Liver (tissue), 3 donors: Measurements from ENCODE around the gene TASOR2.

Source experiments
- HNF4G ChIP-seq: IDR thresholded peaks from 2 replicates; pipeline ENCODE4 v1.6.1; 2016; ENCODE audit warnings: antibody characterized with exemption
- REST ChIP-seq: IDR thresholded peaks from 2 replicates; pipeline ENCODE4 v1.6.1; 2016; ENCODE audit warnings: antibody characterized with exemption, mild to moderate bottlenecking
- RXRA ChIP-seq, 2 donors: IDR thresholded peaks; 2 replicates each; pipeline ENCODE4 v1.6.1; 2017 to 2018; ENCODE audit warnings: antibody characterized with exemption in 2 of 2, mild to moderate bottlenecking in 1 of 2
- SP1 ChIP-seq: IDR thresholded peaks from 2 replicates; pipeline ENCODE4 v1.6.1; 2018; ENCODE audit warnings: antibody characterized with exemption, mild to moderate bottlenecking
- TAF1 ChIP-seq: conservative IDR thresholded peaks from 2 replicates; pipeline ENCODE4 v1.6.1; 2016; ENCODE audit warnings: antibody characterized with exemption, mild to moderate bottlenecking
- YY1 ChIP-seq: IDR thresholded peaks from 2 replicates; pipeline ENCODE4 v1.6.1; 2016; ENCODE audit warnings: antibody characterized with exemption, mild to moderate bottlenecking
- TF ChIP-seq, protein P1 (sequence below): fragments of 150-350 bp; IDR thresholded peaks from 2 replicates; pipeline ENCODE4 v1.5.1; 2017; ENCODE audit warnings: improper control_type of control experiment, low read depth, low read length; ENCODE audit not compliant: missing input control
- TF ChIP-seq, protein P2 (sequence below): IDR thresholded peaks from 2 replicates; pipeline ENCODE4 v1.6.1; 2016; ENCODE audit warnings: antibody characterized with exemption
- donor health status: healthy.
- donor health status: healthy.

GRCh38 chr10:5640501-5640900 is 44.1 kb upstream of the TASOR2 start:
- TF ChIP-seq, protein P1, sequence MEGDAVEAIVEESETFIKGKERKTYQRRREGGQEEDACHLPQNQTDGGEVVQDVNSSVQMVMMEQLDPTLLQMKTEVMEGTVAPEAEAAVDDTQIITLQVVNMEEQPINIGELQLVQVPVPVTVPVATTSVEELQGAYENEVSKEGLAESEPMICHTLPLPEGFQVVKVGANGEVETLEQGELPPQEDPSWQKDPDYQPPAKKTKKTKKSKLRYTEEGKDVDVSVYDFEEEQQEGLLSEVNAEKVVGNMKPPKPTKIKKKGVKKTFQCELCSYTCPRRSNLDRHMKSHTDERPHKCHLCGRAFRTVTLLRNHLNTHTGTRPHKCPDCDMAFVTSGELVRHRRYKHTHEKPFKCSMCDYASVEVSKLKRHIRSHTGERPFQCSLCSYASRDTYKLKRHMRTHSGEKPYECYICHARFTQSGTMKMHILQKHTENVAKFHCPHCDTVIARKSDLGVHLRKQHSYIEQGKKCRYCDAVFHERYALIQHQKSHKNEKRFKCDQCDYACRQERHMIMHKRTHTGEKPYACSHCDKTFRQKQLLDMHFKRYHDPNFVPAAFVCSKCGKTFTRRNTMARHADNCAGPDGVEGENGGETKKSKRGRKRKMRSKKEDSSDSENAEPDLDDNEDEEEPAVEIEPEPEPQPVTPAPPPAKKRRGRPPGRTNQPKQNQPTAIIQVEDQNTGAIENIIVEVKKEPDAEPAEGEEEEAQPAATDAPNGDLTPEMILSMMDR, result no peak
- no peak for TF ChIP-seq SP1
- TF ChIP-seq RXRA (IDR thresholded peaks at IDR 0.05), result no peak
- TF ChIP-seq REST, result no peak
- no peak for TF ChIP-seq HNF4G
- TF ChIP-seq, protein P2, sequence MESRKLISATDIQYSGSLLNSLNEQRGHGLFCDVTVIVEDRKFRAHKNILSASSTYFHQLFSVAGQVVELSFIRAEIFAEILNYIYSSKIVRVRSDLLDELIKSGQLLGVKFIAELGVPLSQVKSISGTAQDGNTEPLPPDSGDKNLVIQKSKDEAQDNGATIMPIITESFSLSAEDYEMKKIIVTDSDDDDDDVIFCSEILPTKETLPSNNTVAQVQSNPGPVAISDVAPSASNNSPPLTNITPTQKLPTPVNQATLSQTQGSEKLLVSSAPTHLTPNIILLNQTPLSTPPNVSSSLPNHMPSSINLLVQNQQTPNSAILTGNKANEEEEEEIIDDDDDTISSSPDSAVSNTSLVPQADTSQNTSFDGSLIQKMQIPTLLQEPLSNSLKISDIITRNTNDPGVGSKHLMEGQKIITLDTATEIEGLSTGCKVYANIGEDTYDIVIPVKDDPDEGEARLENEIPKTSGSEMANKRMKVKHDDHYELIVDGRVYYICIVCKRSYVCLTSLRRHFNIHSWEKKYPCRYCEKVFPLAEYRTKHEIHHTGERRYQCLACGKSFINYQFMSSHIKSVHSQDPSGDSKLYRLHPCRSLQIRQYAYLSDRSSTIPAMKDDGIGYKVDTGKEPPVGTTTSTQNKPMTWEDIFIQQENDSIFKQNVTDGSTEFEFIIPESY, result no peak
- TF ChIP-seq TAF1, result no peak
- TF ChIP-seq YY1, result no peak
